ENCODE results near the gene CSH2. TPM values are rescaled to one million over a fixed set of nuclear protein-coding genes. Genes with fewer than 3 reads are reported as not detected.
A peak's percentile ranks its signal among the peaks of the same experiment; 100 is the strongest.

The CSH2 gene
- total RNA-seq, 1 donor from 2014 or later, result not detected

- no peak for FAIRE-seq
Observed at GRCh38 chr17:63838631-63839171, 34.8 kb downstream of the CSH2 start.

GRCh38 chr17:63837962-63838600 lies 35.4 kb downstream of the CSH2 start:
- DNase-seq (ENCODE audit: low spot score in 2 of 2) (no peak), FAIRE-seq (no peak)

More at GRCh38 chr17:63838631-63839171, 34.8 kb downstream of the CSH2 start:
- peak; percentile 50 to 57 for DNase-seq (ENCODE audit: low spot score in 2 of 2)

GRCh38 chr17:63837480-63837879 lies 36.0 kb downstream of the CSH2 start:
- no peak for DNase-seq (ENCODE audit: low spot score in 2 of 2)
- no peak for FAIRE-seq

GRCh38 chr17:63836811-63837210 lies 36.7 kb downstream of the CSH2 start:
- DNase-seq (ENCODE audit: low spot score in 2 of 2), result no peak
- no peak for FAIRE-seq

GRCh38 chr17:63835167-63835720 lies 38.2 kb downstream of the CSH2 start:
- DNase-seq (ENCODE audit: low spot score in 2 of 2) (no peak), FAIRE-seq (no peak)

- DNase-seq (ENCODE audit: low spot score in 2 of 2), result peak in 1 of 2 donors; percentile 66
- FAIRE-seq, result no peak
Observed at GRCh38 chr17:63834431-63835166, 38.9 kb downstream of the CSH2 start.

GRCh38 chr17:63833741-63834373 lies 39.6 kb downstream of the CSH2 start:
- FAIRE-seq, result no peak

GRCh38 chr17:63833026-63833740 lies 40.3 kb downstream of the CSH2 start:
- DNase-seq (ENCODE audit: low spot score in 2 of 2) (no peak), FAIRE-seq (no peak)

More at GRCh38 chr17:63833741-63834373, 39.6 kb downstream of the CSH2 start:
- no peak for DNase-seq (ENCODE audit: low spot score in 2 of 2)

GRCh38 chr17:63832455-63832854 lies 41.0 kb downstream of the CSH2 start:
- DNase-seq (ENCODE audit: low spot score in 2 of 2) (no peak), FAIRE-seq (no peak)

GRCh38 chr17:63832014-63832413 lies 41.5 kb downstream of the CSH2 start:
- no peak for FAIRE-seq

GRCh38 chr17:63831505-63831904 lies 42.0 kb downstream of the CSH2 start:
- DNase-seq (ENCODE audit: low spot score in 2 of 2) (no peak), FAIRE-seq (no peak)

More at GRCh38 chr17:63832014-63832413, 41.5 kb downstream of the CSH2 start:
- no peak for DNase-seq (ENCODE audit: low spot score in 2 of 2)

- FAIRE-seq (no peak), DNase-seq (ENCODE audit: low spot score in 2 of 2) (no peak)
Observed at GRCh38 chr17:63830904-63831491, 42.5 kb downstream of the CSH2 start.

- DNase-seq (ENCODE audit: low spot score in 2 of 2), result no peak
- FAIRE-seq, result no peak
Observed at GRCh38 chr17:63830278-63830677, 43.2 kb downstream of the CSH2 start.

- no peak for FAIRE-seq
- DNase-seq (ENCODE audit: low spot score in 2 of 2), result no peak
Observed at GRCh38 chr17:63828936-63829335, 44.5 kb downstream of the CSH2 start.

GRCh38 chr17:63827801-63828221 lies 45.7 kb downstream of the CSH2 start:
- no peak for FAIRE-seq

GRCh38 chr17:63827002-63827800 lies 46.3 kb downstream of the CSH2 start, which contains the start of the genes FTSJ3 and PSMC5:
TSS of gene FTSJ3 (minus strand) at chr17:63827663. CDS start at chr17:63826902, 761 bp downstream.
TSS of gene PSMC5 (plus strand) at chr17:63827431. CDS start at chr17:63827491, 60 bp downstream.
- FAIRE-seq (no peak), DNase-seq (ENCODE audit: low spot score in 2 of 2) (peak; percentile 83 to 89)

More at GRCh38 chr17:63827801-63828221, 45.7 kb downstream of the CSH2 start:
- DNase-seq (ENCODE audit: low spot score in 2 of 2), result no peak

- DNase-seq (ENCODE audit: low spot score in 2 of 2), result no peak
- FAIRE-seq, result no peak
Observed at GRCh38 chr17:63826468-63827001, 46.9 kb downstream of the CSH2 start.

- no peak for FAIRE-seq
- no peak for DNase-seq (ENCODE audit: low spot score in 2 of 2)
Observed at GRCh38 chr17:63824362-63824761, 49.1 kb downstream of the CSH2 start.

Data from frontal cortex (tissue), 4 donors.